K562 (cell line): ENCODE measurements around the gene FES. TPM values are rescaled to one million over a fixed set of nuclear protein-coding genes. Genes with fewer than 3 reads are reported as not detected.

Source experiments
- BDP1 ChIP-seq: IDR thresholded peaks from 3 replicates; pipeline ENCODE4 v1.6.1; 2011; ENCODE audit not compliant: insufficient read length, insufficient read depth
- CEBPB ChIP-seq: fragments of 450-650 bp; IDR thresholded peaks from 2 replicates; pipeline ENCODE4 v1.6.1; 2016; ENCODE audit warnings: missing genetic modification characterization, missing compliant biosample characterization
- DPF2 ChIP-seq: fragments of 450-650 bp; IDR thresholded peaks from 2 replicates; pipeline ENCODE4 v1.6.1; 2016
- KAT7 ChIP-seq: sonication (generic); formaldehyde crosslinking; IDR thresholded peaks from 2 replicates; pipeline ENCODE4 v1.8.0; 2022; ENCODE audit warnings: missing genetic modification reagents, mild to moderate bottlenecking, borderline replicate concordance
- MEF2D ChIP-seq: conservative IDR thresholded peaks from 2 replicates; pipeline ENCODE4 v1.6.1; 2016; ENCODE audit warnings: low read depth, missing genetic modification characterization, missing compliant biosample characterization
- SMARCA5 ChIP-seq: fragments of 450-650 bp; IDR thresholded peaks from 2 replicates; pipeline ENCODE4 v1.6.1; 2016
- TAF15 ChIP-seq: fragments of 200-400 bp; formaldehyde crosslinking; IDR thresholded peaks from 2 replicates; pipeline ENCODE4 v1.6.1; 2017; ENCODE audit warnings: mild to moderate bottlenecking, low read depth, low read length, moderate library complexity
- TEAD4 ChIP-seq, 2 experiments: sonication (generic) in 1 of 2; formaldehyde crosslinking in 1 of 2; IDR thresholded peaks; 2 replicates each; pipeline versions ENCODE4 v1.6.1 to v1.8.0; 2012 to 2022; ENCODE audit warnings: borderline replicate concordance in 1 of 2, inconsistent platforms in 1 of 2, low read length in 1 of 2, mild to moderate bottlenecking in 1 of 2, missing genetic modification reagents in 1 of 2
- TSC22D4 ChIP-seq: fragments of 450-650 bp; IDR thresholded peaks from 2 replicates; pipeline ENCODE4 v1.6.1; 2016; ENCODE audit warnings: missing genetic modification characterization, missing biosample characterization, control low read depth
- ZNF165 ChIP-seq: fragments of 250-450 bp; sonication (Bioruptor Pico); IDR thresholded peaks from 2 replicates; pipeline ENCODE4 v1.4.0; 2020; ENCODE audit warnings: borderline replicate concordance
- polyA plus RNA-seq, 8 experiments: library from polyadenylated mRNA; depleted of rRNA in 4 of 8; stranded (reverse) in 5 of 8; unstranded in 3 of 8; fragments of >200 nt; fragmentation: Nextera tagmentation in 2 of 8; fragmentation: Illumina TruSeq in 1 of 8; extraction: Ambion mirVana in 2 of 8; extraction: Trizol in 1 of 8; gene quantifications; 2 replicates each; pipeline versions ENCODE4 v1.2.1 to v1.2.3, GENCODE V29; 2011 to 2014; ENCODE audit warnings: inconsistent platforms in 1 of 8, missing spikeins in 1 of 8
- total RNA-seq, 7 experiments: library from RNA; depleted of rRNA in 6 of 7; stranded (reverse); fragments of >200 nt in 6 of 7; fragmentation: Illumina TruSeq in 2 of 7; extraction: Trizol in 2 of 7; gene quantifications; 2 replicates each; pipeline versions ENCODE4 v1.2.1 to v1.2.3, GENCODE V29; 2011 to 2021; ENCODE audit warnings: low replicate concordance in 1 of 7
- TF ChIP-seq, protein P1 (sequence below): fragments of 450-650 bp; IDR thresholded peaks from 2 replicates; pipeline ENCODE4 v1.6.1; 2016; ENCODE audit warnings: low read depth, mild to moderate bottlenecking, moderate library complexity
- TF ChIP-seq, protein P2 (sequence below): fragments of 450-650 bp; IDR thresholded peaks from 2 replicates; pipeline ENCODE4 v1.6.1; 2016
- TF ChIP-seq, protein P3 (sequence below): fragments of 450-650 bp; IDR thresholded peaks from 2 replicates; pipeline ENCODE4 v1.6.1; 2018; ENCODE audit not compliant: partially characterized antibody
- TF ChIP-seq, protein P4 (sequence below): fragments of 250-450 bp; sonication (Bioruptor Pico); IDR thresholded peaks from 2 replicates; pipeline ENCODE4 v1.5.0; 2021
- TF ChIP-seq, protein P5 (sequence below): fragments of 250-450 bp; sonication (Bioruptor Pico); IDR thresholded peaks from 2 replicates; pipeline ENCODE4 v1.8.0; 2022; ENCODE audit warnings: inconsistent platforms, mild to moderate bottlenecking, moderate library complexity, borderline replicate concordance
- TF ChIP-seq, protein P6 (sequence below): sonication (generic); formaldehyde crosslinking; IDR thresholded peaks from 2 replicates; pipeline ENCODE4 v1.8.1; 2023; ENCODE audit warnings: mild to moderate bottlenecking, missing genetic modification reagents, moderate library complexity

Gene FES
- total and polyA plus RNA-seq, 9 of the 15 experiments (the other 6 are each of a cell fraction or from before 2014, with no cell fraction given), result 0.38 to 2.6 (median 0.82) TPM

DNA sequence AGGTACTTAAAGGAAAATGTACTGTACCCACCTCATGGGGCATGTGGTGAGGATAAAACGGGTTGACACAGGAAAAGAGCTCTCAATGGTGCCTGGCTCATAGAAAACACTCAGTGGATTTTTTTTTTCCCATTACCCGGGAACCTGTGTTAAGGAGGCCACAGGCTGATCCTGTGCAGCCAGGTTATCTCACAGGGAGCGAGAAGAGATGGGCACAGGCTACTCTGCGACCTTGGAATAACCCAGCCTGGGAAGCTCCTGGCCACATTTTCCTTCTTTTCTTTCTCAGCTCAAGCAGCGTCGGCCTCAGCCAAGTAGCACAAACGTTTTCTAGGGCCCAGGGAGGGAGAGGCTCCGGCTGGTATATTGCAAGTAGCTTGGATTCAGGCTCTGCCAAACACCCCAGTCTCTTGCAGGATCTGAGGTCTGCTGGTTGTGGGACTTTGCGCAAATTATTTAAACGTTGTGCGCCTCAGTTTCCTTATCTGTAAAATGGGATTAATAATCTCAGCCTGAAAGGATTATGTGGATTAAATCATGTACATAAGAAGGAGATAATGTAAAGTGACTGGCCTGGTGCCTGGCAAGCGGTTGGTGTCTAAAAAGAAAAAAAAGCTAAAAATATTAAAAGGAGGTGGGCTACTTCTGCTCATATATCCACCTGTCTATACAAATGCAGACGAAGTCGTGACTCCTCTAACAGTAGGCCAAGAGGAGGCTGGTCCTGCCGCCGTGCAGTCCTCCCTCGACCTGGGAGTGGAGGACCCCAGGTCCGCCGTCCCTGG is 13.8 kb upstream of the FES start (continued):
- TF ChIP-seq, protein P1, sequence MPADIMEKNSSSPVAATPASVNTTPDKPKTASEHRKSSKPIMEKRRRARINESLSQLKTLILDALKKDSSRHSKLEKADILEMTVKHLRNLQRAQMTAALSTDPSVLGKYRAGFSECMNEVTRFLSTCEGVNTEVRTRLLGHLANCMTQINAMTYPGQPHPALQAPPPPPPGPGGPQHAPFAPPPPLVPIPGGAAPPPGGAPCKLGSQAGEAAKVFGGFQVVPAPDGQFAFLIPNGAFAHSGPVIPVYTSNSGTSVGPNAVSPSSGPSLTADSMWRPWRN, result no peak
- 0 out of 2 replicates have a peak, but pooled peaks have one; percentile 9 for TF ChIP-seq ZNF165 (CRISPR knock-in tag)
- TF ChIP-seq TEAD4 (IDR thresholded peaks at IDR 0.05; ENCODE audit: low read length), result peak; percentile 15; the same call in 1 of the 2 replicates
- TF ChIP-seq TEAD4 (CRISPR knock-in tag; IDR thresholded peaks at IDR 0.05; ENCODE audit: borderline replicate concordance), result no peak
- TF ChIP-seq, protein P2, sequence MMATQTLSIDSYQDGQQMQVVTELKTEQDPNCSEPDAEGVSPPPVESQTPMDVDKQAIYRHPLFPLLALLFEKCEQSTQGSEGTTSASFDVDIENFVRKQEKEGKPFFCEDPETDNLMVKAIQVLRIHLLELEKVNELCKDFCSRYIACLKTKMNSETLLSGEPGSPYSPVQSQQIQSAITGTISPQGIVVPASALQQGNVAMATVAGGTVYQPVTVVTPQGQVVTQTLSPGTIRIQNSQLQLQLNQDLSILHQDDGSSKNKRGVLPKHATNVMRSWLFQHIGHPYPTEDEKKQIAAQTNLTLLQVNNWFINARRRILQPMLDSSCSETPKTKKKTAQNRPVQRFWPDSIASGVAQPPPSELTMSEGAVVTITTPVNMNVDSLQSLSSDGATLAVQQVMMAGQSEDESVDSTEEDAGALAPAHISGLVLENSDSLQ, result no peak
- TF ChIP-seq DPF2, result no peak
- TF ChIP-seq, protein P3, sequence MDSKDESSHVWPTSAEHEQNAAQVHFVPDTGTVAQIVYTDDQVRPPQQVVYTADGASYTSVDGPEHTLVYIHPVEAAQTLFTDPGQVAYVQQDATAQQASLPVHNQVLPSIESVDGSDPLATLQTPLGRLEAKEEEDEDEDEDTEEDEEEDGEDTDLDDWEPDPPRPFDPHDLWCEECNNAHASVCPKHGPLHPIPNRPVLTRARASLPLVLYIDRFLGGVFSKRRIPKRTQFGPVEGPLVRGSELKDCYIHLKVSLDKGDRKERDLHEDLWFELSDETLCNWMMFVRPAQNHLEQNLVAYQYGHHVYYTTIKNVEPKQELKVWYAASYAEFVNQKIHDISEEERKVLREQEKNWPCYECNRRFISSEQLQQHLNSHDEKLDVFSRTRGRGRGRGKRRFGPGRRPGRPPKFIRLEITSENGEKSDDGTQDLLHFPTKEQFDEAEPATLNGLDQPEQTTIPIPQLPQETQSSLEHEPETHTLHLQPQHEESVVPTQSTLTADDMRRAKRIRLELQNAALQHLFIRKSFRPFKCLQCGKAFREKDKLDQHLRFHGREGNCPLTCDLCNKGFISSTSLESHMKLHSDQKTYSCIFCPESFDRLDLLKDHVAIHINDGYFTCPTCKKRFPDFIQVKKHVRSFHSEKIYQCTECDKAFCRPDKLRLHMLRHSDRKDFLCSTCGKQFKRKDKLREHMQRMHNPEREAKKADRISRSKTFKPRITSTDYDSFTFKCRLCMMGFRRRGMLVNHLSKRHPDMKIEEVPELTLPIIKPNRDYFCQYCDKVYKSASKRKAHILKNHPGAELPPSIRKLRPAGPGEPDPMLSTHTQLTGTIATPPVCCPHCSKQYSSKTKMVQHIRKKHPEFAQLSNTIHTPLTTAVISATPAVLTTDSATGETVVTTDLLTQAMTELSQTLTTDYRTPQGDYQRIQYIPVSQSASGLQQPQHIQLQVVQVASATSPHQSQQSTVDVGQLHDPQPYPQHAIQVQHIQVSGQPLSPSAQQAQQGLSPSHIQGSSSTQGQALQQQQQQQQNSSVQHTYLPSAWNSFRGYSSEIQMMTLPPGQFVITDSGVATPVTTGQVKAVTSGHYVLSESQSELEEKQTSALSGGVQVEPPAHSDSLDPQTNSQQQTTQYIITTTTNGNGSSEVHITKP, result no peak
- TF ChIP-seq, protein P4, sequence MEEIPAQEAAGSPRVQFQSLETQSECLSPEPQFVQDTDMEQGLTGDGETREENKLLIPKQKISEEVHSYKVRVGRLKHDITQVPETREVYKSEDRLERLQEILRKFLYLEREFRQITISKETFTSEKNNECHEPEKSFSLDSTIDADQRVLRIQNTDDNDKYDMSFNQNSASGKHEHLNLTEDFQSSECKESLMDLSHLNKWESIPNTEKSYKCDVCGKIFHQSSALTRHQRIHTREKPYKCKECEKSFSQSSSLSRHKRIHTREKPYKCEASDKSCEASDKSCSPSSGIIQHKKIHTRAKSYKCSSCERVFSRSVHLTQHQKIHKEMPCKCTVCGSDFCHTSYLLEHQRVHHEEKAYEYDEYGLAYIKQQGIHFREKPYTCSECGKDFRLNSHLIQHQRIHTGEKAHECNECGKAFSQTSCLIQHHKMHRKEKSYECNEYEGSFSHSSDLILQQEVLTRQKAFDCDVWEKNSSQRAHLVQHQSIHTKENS (CRISPR knock-in tag), result no peak
- TF ChIP-seq, protein P5, sequence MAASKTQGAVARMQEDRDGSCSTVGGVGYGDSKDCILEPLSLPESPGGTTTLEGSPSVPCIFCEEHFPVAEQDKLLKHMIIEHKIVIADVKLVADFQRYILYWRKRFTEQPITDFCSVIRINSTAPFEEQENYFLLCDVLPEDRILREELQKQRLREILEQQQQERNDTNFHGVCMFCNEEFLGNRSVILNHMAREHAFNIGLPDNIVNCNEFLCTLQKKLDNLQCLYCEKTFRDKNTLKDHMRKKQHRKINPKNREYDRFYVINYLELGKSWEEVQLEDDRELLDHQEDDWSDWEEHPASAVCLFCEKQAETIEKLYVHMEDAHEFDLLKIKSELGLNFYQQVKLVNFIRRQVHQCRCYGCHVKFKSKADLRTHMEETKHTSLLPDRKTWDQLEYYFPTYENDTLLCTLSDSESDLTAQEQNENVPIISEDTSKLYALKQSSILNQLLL, result no peak
- TF ChIP-seq, protein P6, sequence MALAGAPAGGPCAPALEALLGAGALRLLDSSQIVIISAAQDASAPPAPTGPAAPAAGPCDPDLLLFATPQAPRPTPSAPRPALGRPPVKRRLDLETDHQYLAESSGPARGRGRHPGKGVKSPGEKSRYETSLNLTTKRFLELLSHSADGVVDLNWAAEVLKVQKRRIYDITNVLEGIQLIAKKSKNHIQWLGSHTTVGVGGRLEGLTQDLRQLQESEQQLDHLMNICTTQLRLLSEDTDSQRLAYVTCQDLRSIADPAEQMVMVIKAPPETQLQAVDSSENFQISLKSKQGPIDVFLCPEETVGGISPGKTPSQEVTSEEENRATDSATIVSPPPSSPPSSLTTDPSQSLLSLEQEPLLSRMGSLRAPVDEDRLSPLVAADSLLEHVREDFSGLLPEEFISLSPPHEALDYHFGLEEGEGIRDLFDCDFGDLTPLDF, result no peak
- peak; percentile 69; the same call in 1 of the 2 replicates for TF ChIP-seq SMARCA5
- TF ChIP-seq CEBPB (tag), result no peak
- TF ChIP-seq TSC22D4, result no peak
- TF ChIP-seq KAT7 (CRISPR knock-in tag), result no peak; the same call in none of the 2 replicates
- no peak for TF ChIP-seq TAF15
- no peak for TF ChIP-seq MEF2D (tag)
- no peak for TF ChIP-seq BDP1
